ENCODE measurements around the gene RASA1. TPM values are rescaled to one million over a fixed set of nuclear protein-coding genes. Genes with fewer than 3 reads are reported as not detected.

RASA1 gene
- total and polyA plus RNA-seq, 9 of the 15 experiments (the other 6 are each of a cell fraction or from before 2014, with no cell fraction given) = 3.2 to 17.3 (median 9.2) TPM

- no peaks in the 10 kb centered on the region for H3K9me3 ChIP-seq (replicated peaks; ENCODE audit: control insufficient read depth, insufficient read depth, low read depth, low read length)
- H3K4me2 ChIP-seq (ENCODE audit: insufficient read depth, low read length) = no peak overlapping the region
- 86% methylated on average over 3 of the region's 3 CpGs for WGBS (ENCODE audit: insufficient coverage, low coverage, missing lambda C conversion rate)
- peaks cover 0 to 12% of the 10 kb centered on the region in 2 experiments; a peak in 2 of 5 replicates for H3K4me1 ChIP-seq (replicated peaks in 1 of 2; ENCODE audit: control insufficient read depth in 2 of 2, insufficient read depth in 2 of 2, low read length in 2 of 2)
- H3K9ac ChIP-seq (ENCODE audit: insufficient read depth in 1 of 2, low read depth in 2 of 2, low read length in 2 of 2) = no peak overlapping the region
- H3K4me3 ChIP-seq = no peak overlapping the region
- H4K20me1 ChIP-seq (replicated peaks; ENCODE audit: control insufficient read depth, insufficient read depth, low read length) = no peaks in the 10 kb centered on the region
- TF ChIP-seq NFXL1 (CRISPR knock-in tag; IDR thresholded peaks at IDR 0.05) (no peak), JUNB (CRISPR knock-in tag; conservative IDR thresholded peaks at IDR 0.05) (no peak), ZBTB8A (IDR thresholded peaks at IDR 0.05; ENCODE audit: partially characterized antibody) (no peak), NELFE (IDR thresholded peaks at IDR 0.05; ENCODE audit: insufficient read depth, insufficient read length) (no peak), KAT2B (IDR thresholded peaks at IDR 0.05; ENCODE audit: low read depth, low read length) (no peak), ZHX1 (conservative IDR thresholded peaks at IDR 0.05; ENCODE audit: low read length) (no peak), ILF3 (IDR thresholded peaks at IDR 0.05; ENCODE audit: borderline replicate concordance) (no peak), MEIS2 (IDR thresholded peaks at IDR 0.05; ENCODE audit: partially characterized antibody) (no peak)
- TF ChIP-seq, protein P1, sequence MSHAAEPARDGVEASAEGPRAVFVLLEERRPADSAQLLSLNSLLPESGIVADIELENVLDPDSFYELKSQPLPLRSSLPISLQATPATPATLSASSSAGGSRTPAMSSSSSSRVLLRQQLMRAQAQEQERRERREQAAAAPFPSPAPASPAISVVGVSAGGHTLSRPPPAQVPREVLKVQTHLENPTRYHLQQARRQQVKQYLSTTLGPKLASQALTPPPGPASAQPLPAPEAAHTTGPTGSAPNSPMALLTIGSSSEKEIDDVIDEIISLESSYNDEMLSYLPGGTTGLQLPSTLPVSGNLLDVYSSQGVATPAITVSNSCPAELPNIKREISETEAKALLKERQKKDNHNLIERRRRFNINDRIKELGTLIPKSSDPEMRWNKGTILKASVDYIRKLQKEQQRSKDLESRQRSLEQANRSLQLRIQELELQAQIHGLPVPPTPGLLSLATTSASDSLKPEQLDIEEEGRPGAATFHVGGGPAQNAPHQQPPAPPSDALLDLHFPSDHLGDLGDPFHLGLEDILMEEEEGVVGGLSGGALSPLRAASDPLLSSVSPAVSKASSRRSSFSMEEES (CRISPR knock-in tag; IDR thresholded peaks at IDR 0.05) = no peak
- FAIRE-seq (no peak), DNase-seq (ENCODE audit: extremely low read depth in 1 of 4, low spot score in 3 of 4) (no peak), ATAC-seq (no peak)
- H3K27me3 ChIP-seq (ENCODE audit: control insufficient read depth in 2 of 2, insufficient read depth in 2 of 2, low read length in 2 of 2) = no peaks in the 10 kb centered on the region
- no TSS peak for BruUV-seq (replicated peaks)
- ChIA-PET CTCF (ENCODE audit: low intra/inter-chr PET ratio) (interaction anchor here (0.5 kb wide), 1 partner anchor 392 kb away, joined by 3 read pairs; no protein-coding TSS in a partner anchor), POLR2A (interaction anchor here (2.4 kb wide), 1 partner anchor 9 kb away, joined by 11 read pairs; the partner anchor contains the start of gene CCNH)
- no peaks in the 10 kb centered on the region for H3K9me1 ChIP-seq (ENCODE audit: control insufficient read depth, insufficient read depth, low read length)
- H3K36me3 ChIP-seq (ENCODE audit: control insufficient read depth, insufficient read depth, low read length) = peaks cover 100% of the 10 kb centered on the region
- peaks cover 61% of the 10 kb centered on the region for H3K79me2 ChIP-seq (ENCODE audit: control insufficient read depth, insufficient read depth, low read length)
- intact Hi-C loops (cut with micrococcal nuclease) (no loop called here), in situ Hi-C loops (cut with MboI) (no loop called here)
- H3K27ac ChIP-seq (ENCODE audit: extremely low read depth, low read depth, low read length) = no peak overlapping the region
- no peak overlapping the region for H2AFZ ChIP-seq (ENCODE audit: low read depth, low read length)
These were observed 135.7 kb downstream of the RASA1 start for GRCh38 chr5:87403409-87403808.

All from K562 (cell line).